SH-SY5Y (cell line): ENCODE results near the gene PNLIPRP1.

Experiments used
- GATA2 ChIP-seq: IDR thresholded peaks from 2 replicates; pipeline ENCODE4 v1.6.1; 2011; ENCODE audit warnings: mild to moderate bottlenecking, low read depth, low read length
- GATA3 ChIP-seq: IDR thresholded peaks from 2 replicates; pipeline ENCODE4 v1.6.1; 2011; ENCODE audit warnings: low read depth, mild to moderate bottlenecking, low read length, moderate library complexity

DNA sequence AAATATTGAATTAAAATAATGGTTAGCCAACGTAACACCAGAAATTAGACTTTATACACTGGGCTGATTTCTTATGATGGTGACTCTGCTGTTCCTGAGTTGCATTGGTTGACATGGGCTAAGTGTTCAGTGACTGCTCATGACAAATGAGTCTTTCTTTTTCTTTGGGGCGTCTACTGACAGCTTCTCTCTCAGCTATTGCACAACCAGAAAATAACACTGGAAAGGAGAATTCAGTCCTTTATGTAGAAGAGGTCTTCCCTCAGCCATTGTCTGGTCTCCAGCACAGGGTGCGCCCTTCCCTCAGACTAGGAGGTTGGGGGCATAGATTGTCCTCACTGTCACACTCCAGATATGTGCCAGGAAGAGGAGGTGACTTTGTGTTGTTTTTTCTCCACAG is 23.4 kb upstream of the PNLIPRP1 start:
- TF ChIP-seq GATA3 (no peak), GATA2 (no peak)
